ENCODE data around the gene MAJIN.

MAJIN gene

DNA sequence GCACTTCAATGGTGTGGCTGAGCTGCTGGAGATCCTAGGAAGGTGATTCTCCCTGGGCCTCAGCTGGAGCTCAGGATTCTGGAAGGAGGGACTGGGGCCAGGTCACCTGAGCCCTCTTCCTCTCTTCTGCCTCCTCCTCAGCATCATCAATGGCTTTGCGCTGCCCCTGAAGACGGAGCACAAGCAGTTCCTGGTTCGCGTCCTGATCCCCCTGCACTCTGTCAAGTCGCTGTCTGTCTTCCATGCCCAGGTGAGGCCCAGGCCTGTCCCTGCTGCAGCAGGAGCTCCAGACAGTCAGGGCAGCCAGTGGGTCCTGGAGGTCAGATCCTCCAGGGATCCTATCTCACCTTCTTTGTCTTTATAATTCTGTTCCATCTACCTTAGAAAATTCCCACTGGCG, 41.6 kb downstream of the MAJIN start:
- no peak for DNase-seq

- no peak for DNase-seq
Measured at GRCh38 chr11:64929625-64930024, 42.3 kb downstream of the MAJIN start.

GRCh38 chr11:64928957-64929356, 43.0 kb downstream of the MAJIN start:
- DNase-seq, result no peak

DNA sequence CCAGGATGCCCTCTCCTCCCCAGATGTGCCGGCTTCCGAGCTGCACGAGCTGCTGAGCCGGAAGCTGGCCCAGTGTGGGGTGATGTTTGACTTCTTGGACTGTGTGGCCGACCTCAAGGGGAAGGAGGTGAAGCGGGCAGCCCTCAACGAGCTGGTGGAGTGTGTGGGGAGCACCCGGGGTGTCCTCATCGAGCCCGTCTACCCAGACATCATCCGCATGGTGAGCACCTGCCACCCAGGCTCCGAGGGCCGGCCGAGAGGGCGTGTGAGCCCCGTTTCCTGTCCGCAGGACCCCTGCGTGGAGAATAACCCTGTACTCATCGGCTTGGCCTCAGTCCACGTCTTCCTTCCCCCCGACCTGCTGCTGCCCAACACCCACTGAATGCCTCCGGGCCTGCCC, 45.2 kb downstream of the MAJIN start:
- no peak for DNase-seq

DNA sequence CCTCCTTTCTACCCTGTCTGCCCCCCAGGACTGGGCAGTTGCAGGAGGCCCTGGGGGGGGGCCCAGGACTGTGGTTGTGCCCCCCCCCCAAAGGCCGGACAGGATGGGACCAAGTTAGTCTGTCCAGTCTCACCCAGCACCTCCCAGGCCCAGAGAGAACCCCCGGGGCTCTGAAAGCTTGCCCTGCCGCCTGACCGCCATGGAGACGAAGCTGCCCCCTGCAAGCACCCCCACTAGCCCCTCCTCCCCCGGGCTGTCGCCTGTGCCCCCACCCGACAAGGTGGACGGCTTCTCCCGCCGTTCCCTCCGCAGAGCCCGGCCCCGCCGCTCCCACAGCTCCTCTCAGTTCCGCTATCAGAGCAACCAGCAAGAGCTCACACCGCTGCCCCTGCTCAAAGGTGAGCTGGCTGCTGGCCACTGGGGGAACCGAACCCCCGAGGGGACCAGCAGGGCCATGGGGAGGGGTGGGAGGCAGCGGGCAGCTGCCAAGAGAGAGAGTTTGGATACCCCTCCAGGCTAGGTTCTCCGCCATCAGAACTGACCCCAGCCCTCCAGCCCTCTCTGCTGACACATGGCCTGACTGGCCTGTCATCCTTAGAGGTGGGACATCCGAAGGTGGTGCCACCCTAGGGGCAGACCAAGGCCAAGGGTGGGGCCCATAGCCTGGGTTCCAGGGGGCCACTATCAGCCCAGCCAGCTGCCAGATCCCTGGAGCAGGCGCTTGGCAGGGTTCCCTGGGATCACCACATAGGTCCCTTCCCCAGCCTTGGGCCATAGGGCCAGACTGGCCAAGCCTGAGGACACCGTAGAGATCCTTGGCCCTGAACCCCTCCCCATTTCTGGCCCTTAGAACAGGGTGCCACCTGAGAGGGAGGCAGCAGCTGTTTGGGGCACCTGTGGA, 46.1 kb downstream of the MAJIN start:
- DNase-seq, result no peak

DNA sequence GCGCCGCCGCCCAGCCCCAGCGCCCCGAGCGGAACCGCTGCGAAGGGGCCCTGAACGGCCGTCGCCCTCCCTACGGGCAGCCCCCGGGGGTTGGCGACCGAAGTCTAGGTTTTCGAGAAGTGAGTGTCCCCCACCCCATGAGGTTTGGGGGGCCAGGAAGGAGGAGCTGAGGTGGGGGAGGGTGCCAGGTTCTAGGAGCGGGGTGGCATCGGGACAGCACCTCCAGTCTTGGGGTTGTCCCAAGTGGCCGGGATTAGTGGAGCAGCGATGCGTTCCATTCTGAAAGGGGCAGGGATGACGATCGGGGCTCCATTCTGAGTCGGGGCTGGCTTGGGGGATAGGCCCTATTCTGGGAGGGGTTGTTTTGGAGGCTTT, 47.0 kb downstream of the MAJIN start:
- DNase-seq, result no peak

DNA sequence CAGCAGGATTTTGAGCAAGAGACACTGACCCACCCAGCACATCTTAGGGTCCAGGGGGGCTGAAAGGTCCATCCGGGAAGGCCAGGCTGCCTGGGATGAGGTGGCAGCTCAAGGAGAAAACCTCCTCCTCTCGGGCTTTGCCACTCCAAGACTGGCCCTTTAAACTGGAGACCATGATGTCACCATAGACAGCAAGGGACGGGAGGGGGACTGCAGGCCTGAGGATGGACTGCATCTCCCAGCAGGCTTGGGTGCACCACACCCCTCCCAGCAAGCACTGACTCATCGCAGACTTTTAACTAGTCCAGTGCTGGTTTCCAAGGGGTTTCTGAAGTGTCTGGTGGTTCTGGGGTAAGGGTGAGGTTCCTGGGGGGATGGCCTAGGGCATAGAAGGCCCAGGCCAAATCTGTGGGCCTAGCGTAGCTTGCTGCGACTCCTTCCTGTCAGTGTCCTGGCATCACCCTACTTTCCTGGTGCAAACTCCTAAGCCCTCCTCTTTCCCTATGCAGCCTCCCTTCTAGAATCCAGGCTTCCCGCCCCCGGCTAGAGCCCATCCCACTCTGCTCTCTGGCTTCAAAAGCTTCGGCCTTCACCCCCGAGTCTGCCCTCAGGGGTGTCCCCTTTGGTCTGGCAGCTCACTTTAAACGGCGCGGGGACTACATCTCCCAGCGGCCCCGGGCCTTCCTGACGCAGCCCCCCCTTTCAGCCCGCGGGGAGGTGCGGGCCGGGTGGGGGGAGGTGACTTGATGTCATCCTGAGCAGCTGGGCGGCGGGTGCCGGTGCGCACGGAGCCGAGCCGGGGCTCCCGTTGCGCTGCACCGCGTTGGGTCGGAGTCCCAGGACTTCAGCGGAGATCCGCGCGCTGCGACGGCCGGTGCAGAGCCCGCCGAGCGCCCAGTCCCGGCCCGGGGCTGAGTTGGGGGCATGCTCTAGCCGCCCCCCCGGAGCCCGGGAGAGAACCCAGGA, 47.7 kb downstream of the MAJIN start, which contains the start of gene PPP2R5B:
Gene PPP2R5B (plus strand): TSS at position 746 of the 966 bp plus-strand sequence. CDS start 1,046 bp downstream, outside the sequence.
- peak; percentile 86 for DNase-seq

DNA sequence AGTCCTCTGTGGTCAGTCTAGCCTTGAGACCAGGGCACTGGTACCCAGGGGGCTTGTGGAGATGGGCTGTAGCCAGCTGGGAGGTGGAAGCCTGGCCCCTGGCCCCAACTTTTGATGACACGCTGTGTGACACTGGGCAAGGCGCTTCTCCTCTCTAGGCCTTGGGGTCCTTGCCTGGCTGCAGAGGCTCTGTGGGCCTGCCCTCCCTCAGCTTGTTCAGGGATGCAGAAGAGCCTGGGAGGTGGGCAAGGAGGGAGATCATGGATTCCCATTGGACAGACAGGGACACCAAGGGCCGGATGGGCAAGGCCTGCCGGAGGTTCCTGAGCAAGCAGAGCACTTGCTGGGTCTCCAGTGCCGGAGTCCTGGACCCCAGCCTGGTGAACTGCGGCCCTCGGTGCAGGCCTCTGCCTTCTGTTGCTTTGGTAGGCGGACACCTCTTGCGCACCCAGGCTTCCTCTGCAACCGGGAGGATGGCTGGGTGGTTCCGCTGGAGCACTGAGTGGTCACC, 48.7 kb downstream of the MAJIN start:
- DNase-seq, result no peak

DNA sequence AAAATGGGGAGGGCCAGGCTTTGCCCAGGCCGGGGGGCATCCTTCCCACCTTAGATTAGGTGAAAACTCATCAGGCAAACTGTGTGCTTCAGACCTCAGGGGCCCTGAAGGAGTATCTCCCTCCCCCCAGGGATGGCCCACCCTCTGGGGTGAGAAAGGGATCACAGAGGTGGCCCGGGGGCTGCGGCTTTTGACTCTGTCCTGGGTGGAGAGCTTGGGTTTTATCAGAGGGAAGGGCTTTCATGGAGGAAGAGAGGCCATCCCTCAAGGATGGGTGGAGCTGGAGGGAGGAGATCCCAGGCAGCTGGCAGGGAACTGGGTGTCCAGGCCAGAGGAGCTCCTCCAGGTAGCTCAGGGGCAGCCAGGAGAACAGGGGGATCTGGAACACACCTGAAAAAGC, 50.5 kb downstream of the MAJIN start:
- DNase-seq, result no peak

DNA sequence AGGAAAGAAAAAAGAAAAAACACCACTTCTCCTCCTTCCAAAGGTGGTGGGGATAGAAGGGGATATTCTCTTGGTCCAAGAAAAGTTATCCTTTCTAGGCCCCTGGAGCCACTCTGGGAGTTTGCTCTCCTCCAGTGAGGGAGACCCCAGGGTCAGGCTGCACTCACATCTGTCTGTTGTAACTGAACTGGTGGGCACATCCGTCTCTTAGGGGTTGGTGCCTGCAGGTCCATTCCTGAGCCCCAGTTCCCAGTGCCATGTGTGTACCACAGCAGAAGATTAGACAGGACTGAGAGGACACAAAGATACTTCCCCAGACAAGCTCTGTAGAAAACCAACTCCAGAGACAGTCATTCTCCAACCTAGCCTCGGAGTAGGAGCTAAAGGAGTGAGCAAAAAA, 51.8 kb downstream of the MAJIN start:
- DNase-seq, result no peak

GRCh38 chr11:64919627-64920026, 52.3 kb downstream of the MAJIN start:
- no peak for DNase-seq

GRCh38 chr11:64918017-64918416, 53.9 kb downstream of the MAJIN start:
- DNase-seq, result no peak

DNA sequence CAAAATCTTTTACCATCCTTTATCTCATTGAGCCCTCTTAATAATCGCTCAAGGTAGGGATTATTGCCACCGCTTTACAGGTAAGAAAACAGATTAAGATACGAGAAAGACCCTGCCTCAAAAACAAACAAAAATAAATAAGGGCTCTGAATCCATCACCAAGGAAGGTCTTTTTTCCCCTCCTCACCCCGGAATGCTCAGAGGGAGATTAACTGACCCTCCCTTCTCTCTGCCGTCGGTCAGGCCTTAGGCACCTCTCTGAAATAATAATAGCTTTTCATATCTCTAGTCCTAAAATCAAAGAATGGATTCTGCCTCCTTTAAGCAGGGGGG, 54.3 kb downstream of the MAJIN start:
- DNase-seq, result no peak

DNA sequence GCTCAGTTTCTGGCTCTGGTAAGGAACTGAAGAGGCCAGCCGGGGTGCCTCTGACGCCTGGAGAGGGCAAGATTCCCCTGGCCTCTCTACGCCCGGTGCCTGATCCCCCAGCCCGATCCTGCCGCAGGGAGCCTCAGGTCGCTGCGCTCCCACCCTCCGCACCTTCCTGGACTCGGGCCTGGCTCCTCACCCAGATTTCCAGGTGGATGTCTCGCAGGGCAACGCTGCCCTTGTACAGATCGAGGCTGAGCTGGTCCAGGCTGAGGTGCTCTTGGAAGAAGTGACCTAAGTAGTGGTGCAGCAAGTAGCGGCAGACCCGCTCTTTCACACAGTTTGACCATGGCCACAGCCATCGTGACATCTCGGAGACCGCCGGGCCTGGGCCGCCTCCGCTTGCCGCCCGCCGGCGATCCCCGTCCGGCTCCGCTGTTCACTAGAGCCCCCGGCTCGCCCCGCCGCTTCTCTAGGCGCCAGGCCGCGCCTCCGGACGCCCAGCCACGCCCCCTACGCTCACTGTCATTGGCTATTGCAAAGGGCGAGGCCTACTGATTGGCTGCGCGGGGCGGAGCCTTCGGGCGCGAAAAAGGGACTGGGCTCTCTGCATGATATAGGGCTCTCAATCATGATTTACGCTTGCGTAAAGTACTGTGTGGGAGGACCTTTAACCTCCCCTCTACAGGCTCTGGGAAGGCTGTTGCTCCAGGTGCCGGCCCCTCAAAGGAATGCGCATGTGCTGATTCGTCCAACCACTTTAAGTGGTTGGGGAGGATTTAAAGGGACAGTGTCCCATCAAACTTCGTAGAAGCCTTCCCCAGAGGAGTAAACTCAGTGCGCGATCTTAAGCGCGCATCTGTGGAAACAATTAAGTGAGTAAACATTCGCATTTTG, 54.9 kb downstream of the MAJIN start, which contains the start of gene ATG2A:
Gene ATG2A (minus strand): TSS at position 435 of the 888 bp plus-strand sequence. CDS start 74 bp downstream, at position 361.
- peak; percentile 97 for DNase-seq

- peak; percentile 14 for DNase-seq
Measured at GRCh38 chr11:64916040-64916774, 55.7 kb downstream of the MAJIN start.

DNA sequence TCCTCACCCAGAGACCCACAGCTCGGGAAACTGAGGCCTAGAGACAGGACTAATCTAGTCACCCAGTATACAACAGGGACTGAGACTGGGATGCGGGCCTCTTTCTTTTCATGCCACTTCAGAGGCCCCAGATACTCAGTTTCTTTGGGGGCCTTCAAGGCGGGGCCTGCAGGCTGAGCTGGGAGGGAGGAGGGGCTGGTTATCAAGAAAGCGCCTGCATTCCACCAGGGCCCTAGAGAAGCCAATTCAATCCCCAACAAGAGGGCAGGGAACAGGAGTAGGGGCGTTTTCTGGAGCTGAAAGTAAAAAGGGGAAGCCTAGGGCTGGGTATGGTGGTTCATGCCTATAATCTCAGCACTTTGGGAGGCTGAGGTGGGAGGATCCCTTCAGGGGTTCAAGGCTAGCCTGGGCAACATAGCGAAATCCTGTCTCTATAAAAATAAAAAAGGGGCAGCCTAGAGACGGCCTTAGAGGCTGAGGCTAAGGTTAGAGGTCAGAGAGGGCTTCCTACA, 56.5 kb downstream of the MAJIN start:
- no peak for DNase-seq

DNA sequence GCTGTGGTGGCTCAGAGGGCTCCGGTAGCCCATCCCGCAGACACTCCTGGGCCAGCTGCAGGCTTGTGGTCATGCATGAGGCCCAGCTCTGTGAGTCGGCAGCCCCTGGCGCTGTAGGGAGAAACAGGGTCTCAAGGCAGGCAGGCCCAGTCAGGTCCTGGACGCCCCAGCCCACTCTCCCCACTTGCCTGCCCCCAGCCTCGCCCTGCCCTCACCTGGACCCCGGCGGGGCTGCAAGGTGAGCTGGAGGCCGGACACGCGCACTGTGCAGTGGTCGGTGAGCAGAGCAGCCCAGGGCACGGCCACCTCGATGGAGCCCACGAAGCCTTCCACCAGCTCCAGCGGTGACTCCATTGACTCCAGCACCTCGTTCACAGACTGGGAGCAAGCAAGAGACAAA, 57.8 kb downstream of the MAJIN start:
- no peak for DNase-seq

- DNase-seq, result no peak
Measured at GRCh38 chr11:64913171-64913727, 58.7 kb downstream of the MAJIN start.

DNA sequence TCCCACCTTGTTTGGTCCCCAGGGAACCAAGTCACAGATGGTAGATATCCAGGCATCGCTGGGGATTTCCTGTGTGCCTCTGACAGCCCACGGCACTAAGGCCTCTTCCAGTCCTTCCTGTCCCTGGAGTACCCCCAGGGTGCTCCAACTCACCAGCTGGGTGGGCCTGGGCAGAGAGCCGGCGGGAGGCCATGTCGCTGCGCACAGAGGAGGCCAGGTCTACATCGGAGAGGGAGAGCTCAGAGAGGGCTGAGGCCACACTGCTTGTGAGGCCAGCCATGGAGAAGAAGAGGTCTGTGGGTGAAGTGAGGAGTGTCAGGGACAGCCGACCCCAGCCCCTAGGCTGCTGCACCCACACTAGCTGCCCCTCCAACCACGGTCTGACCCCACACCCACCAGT, 60.2 kb downstream of the MAJIN start:
- no peak for DNase-seq

DNA sequence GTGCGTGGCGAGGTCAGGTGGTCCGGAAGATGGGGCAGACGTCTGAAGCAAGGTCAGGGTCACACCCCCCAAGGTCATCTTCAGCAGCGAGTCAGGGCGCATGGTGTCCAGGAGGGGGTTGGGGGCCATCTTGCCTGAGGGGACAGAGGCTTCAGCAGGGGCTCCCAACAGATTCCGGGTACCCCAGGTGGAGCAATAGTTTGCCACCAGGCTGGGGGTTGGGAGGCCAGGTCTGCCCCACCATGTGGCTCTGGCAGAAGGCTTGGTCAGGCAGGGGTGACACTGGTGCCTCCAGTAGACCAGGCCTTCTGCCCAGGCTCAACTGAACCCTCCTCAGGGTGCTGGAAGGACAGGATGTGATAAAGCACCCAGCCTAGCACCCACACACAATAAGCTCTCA, 60.8 kb downstream of the MAJIN start:
- no peak for DNase-seq

GRCh38 chr11:64910451-64911093, 61.3 kb downstream of the MAJIN start:
- no peak for DNase-seq
